Tibial artery (tissue), 4 donors: ENCODE measurements around the gene GTF2F2.

ENCODE experiments used
- DNase-seq, 2 donors: peaks; one replicate each; pipeline ENCODE4 v3.0.0-alpha.2; 2019
- H3K27ac ChIP-seq, 2 donors: fragments of 200-600 bp; sonication (generic) in 1 of 2; 1 replicate in 1 of 2; 2 replicates in 1 of 2; pipeline ENCODE4 v1.5.1; 2018 to 2019; ENCODE audit warnings: mild to moderate bottlenecking in 1 of 2
- H3K27me3 ChIP-seq, 2 donors: fragments of 200-600 bp; sonication (generic) in 1 of 2; one replicate each; pipeline versions ENCODE4 v1.5.1 to v1.6.0; 2016 to 2019
- H3K36me3 ChIP-seq, 3 donors: fragments of 200-600 bp; sonication (generic) in 2 of 3; one replicate each; pipeline ENCODE4 v1.5.1; 2016 to 2019; ENCODE audit warnings: mild to moderate bottlenecking in 2 of 3
- H3K4me1 ChIP-seq, 4 donors: fragments of 200-600 bp; sonication (generic) in 2 of 4; 1 replicate in 3 of 4; 2 replicates in 1 of 4; pipeline ENCODE4 v1.5.1; 2016 to 2019
- H3K4me3 ChIP-seq, 2 donors: fragments of 200-600 bp; sonication (generic) in 1 of 2; 1 replicate in 1 of 2; 2 replicates in 1 of 2; pipeline ENCODE4 v1.5.1; 2018 to 2019; ENCODE audit warnings: mild to moderate bottlenecking in 2 of 2
- H3K9me3 ChIP-seq, 3 donors: fragments of 200-600 bp; sonication (generic) in 1 of 3; one replicate each; pipeline ENCODE4 v1.5.1; 2016 to 2019
- CTCF ChIP-seq, 2 experiments: fragments of 200-600 bp in 1 of 2; fragments of 450-650 bp in 1 of 2; IDR thresholded peaks; one replicate each; pipeline ENCODE4 v1.5.1; 2017 to 2019; ENCODE audit warnings: antibody characterized with exemption in 2 of 2, mild to moderate bottlenecking in 1 of 2, moderate library complexity in 1 of 2
- intact Hi-C: fragments of 100-400 bp; cut with DNase I; formaldehyde crosslinking; loops from one replicate; pipeline ENCODE4 v1.15.0; 2023; ENCODE audit warnings: low total_unique reads

The GTF2F2 gene

GRCh38 chr13:45162194-45162593 is 41.9 kb downstream of the GTF2F2 start:
- Histone ChIP-seq H3K9me3 (no peaks in the 10 kb centered on the region), H3K36me3 (peaks cover 0 to 13% (median 8%) of the 10 kb centered on the region in 3 donors), H3K27ac (no peak overlapping the region), H3K4me1 (peaks cover 0 to 3% (median 0%) of the 10 kb centered on the region in 4 donors), H3K27me3 (no peaks in the 10 kb centered on the region), H3K4me3 (no peak overlapping the region)
- no peak for DNase-seq
- TF ChIP-seq CTCF (IDR thresholded peaks at IDR 0.05): no peak
- intact Hi-C loops: no loop called here

- intact Hi-C loops: no loop called here
- Histone ChIP-seq H3K4me3 (no peak overlapping the region), H3K4me1 (peaks cover 0 to 3% (median 0%) of the 10 kb centered on the region in 4 donors), H3K36me3 (peaks cover 0 to 13% (median 8%) of the 10 kb centered on the region in 3 donors), H3K27ac (no peak overlapping the region), H3K27me3 (no peaks in the 10 kb centered on the region), H3K9me3 (no peaks in the 10 kb centered on the region)
- no peak for DNase-seq
- TF ChIP-seq CTCF (IDR thresholded peaks at IDR 0.05): no peak
Measured at GRCh38 chr13:45162821-45163220, 42.5 kb downstream of the GTF2F2 start.

- Histone ChIP-seq H3K4me1 (peaks cover 0 to 3% (median 0%) of the 10 kb centered on the region in 4 donors), H3K27ac (no peak overlapping the region), H3K9me3 (no peaks in the 10 kb centered on the region), H3K27me3 (no peaks in the 10 kb centered on the region), H3K36me3 (no peaks in the 10 kb centered on the region), H3K4me3 (no peak overlapping the region)
- intact Hi-C loops: no loop called here
- no peak for TF ChIP-seq CTCF (IDR thresholded peaks at IDR 0.05)
- no peak for DNase-seq
Measured at GRCh38 chr13:45166858-45167257, 46.5 kb downstream of the GTF2F2 start.

- no peak for DNase-seq
- TF ChIP-seq CTCF (IDR thresholded peaks at IDR 0.05): no peak
- Histone ChIP-seq H3K9me3 (no peaks in the 10 kb centered on the region), H3K27me3 (no peaks in the 10 kb centered on the region), H3K4me3 (no peak overlapping the region), H3K36me3 (no peaks in the 10 kb centered on the region), H3K4me1 (peaks cover 0 to 3% (median 0%) of the 10 kb centered on the region in 4 donors), H3K27ac (no peak overlapping the region)
- intact Hi-C loops: no loop called here
Measured at GRCh38 chr13:45167611-45168554, 47.6 kb downstream of the GTF2F2 start.

- no peak overlapping the region for H3K4me3 ChIP-seq
- no peak for TF ChIP-seq CTCF (IDR thresholded peaks at IDR 0.05)
- DNase-seq: no peak
- H3K9me3 ChIP-seq: no peaks in the 10 kb centered on the region
- H3K27me3 ChIP-seq: no peaks in the 10 kb centered on the region
- intact Hi-C loops: no loop called here
- H3K36me3 ChIP-seq: no peaks in the 10 kb centered on the region
- no peak overlapping the region for H3K27ac ChIP-seq
- no peaks in the 10 kb centered on the region for H3K4me1 ChIP-seq
Measured at GRCh38 chr13:45168555-45168930, 48.2 kb downstream of the GTF2F2 start.
